Brain microvascular endothelial cell (primary cell): Measurements from ENCODE around the gene SGSM1.
A peak's percentile ranks its signal among the peaks of the same experiment; 100 is the strongest.

Source experiments
- DNase-seq: peaks from one replicate; pipeline ENCODE4 v3.0.0-alpha.2; 2020
- H3K27ac ChIP-seq: fragments of 250-450 bp; sonication (Bioruptor Pico); 2 replicates; pipeline ENCODE4 v1.5.1; 2020; ENCODE audit warnings: mild to moderate bottlenecking, moderate library complexity
- H3K27me3 ChIP-seq: fragments of 250-450 bp; sonication (Bioruptor Pico); replicated peaks from 2 replicates; pipeline ENCODE4 v1.5.1; 2020; ENCODE audit warnings: mild to moderate bottlenecking
- H3K36me3 ChIP-seq: fragments of 250-450 bp; sonication (Bioruptor Pico); replicated peaks from 2 replicates; pipeline ENCODE4 v1.5.1; 2020; ENCODE audit warnings: mild to moderate bottlenecking
- H3K4me3 ChIP-seq: 2 replicates; pipeline ENCODE4 v1.5.1; 2011; ENCODE audit warnings: low read depth, mild to moderate bottlenecking, control low read depth, low read length, moderate library complexity
- in situ Hi-C: cut with HindIII; loops from 2 replicates; pipeline ENCODE4 v1.10.0; 2017; ENCODE audit warnings: low sequenced_read_pairs, low pct_ligation_motif_present
- TF ChIP-seq, protein P1 (sequence below): IDR thresholded peaks from 2 replicates; pipeline ENCODE4 v1.5.1; 2011; ENCODE audit warnings: low read depth, mild to moderate bottlenecking, moderate library complexity, low read length, control low read depth, inconsistent platforms; ENCODE audit errors: missing control alignments

SGSM1 gene

DNA sequence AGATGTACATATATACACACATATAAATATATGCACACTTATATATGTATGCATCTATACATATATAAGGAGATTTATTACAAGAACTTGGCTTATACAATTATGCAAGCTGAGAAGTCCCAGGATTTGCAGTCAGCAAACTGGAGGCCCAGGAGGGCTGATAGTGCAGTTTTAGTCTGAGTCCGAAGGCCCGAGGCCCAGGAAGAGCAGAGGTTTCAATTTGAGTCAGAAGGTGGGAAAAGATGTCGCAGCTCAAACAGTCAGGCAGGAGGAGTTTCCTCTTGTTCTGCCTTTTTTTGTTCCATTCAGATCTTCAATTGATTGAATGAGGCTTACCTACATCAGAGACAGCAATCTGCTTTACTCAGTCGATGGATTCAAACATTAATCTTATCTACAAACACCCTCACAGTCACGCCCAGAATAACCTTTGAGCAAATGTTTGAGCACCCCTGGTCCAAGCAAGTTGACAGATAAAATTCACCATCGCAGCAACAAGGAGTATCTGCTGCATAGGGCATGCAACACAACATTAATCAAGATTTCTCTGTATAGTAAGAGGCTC is 4.0 kb upstream of the SGSM1 start:
- in situ Hi-C loops, result no loop called here
- Histone ChIP-seq H3K36me3 (no peaks in the 10 kb centered on the region), H3K27me3 (peaks cover 7% of the 10 kb centered on the region), H3K27ac (no peak overlapping the region), H3K4me3 (no peak overlapping the region)
- no peak for DNase-seq
- TF ChIP-seq, protein P1, sequence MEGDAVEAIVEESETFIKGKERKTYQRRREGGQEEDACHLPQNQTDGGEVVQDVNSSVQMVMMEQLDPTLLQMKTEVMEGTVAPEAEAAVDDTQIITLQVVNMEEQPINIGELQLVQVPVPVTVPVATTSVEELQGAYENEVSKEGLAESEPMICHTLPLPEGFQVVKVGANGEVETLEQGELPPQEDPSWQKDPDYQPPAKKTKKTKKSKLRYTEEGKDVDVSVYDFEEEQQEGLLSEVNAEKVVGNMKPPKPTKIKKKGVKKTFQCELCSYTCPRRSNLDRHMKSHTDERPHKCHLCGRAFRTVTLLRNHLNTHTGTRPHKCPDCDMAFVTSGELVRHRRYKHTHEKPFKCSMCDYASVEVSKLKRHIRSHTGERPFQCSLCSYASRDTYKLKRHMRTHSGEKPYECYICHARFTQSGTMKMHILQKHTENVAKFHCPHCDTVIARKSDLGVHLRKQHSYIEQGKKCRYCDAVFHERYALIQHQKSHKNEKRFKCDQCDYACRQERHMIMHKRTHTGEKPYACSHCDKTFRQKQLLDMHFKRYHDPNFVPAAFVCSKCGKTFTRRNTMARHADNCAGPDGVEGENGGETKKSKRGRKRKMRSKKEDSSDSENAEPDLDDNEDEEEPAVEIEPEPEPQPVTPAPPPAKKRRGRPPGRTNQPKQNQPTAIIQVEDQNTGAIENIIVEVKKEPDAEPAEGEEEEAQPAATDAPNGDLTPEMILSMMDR, result no peak

DNA sequence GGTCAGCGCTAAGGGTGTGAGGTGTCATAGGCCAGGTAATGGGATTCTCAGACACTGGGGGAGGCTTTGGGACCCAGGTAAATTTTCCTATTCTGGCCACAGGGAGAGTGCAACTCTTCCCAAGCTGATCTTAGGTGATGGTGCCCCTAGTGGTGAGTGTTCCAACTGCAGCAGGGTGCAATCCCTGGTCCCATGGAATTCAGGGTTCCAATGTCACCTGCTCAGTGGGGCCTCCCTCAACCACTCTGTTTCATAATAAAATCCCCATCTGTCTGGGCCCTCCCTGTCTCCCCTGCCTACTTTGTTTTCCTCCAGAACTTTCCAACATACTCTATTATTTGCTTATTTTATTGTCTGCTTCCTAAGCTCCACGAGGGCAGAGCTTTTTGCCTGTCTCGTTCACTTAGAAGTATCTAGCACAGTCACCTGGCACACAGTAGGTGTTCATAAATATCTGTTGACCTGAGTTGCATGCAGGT is 2.9 kb upstream of the SGSM1 start:
- in situ Hi-C loops, result no loop called here
- Histone ChIP-seq H3K27me3 (peaks cover 7% of the 10 kb centered on the region), H3K4me3 (no peak overlapping the region), H3K36me3 (no peaks in the 10 kb centered on the region), H3K27ac (no peak overlapping the region)
- TF ChIP-seq, protein P1, result peak; percentile 96
- DNase-seq, result peak; percentile 20

DNA sequence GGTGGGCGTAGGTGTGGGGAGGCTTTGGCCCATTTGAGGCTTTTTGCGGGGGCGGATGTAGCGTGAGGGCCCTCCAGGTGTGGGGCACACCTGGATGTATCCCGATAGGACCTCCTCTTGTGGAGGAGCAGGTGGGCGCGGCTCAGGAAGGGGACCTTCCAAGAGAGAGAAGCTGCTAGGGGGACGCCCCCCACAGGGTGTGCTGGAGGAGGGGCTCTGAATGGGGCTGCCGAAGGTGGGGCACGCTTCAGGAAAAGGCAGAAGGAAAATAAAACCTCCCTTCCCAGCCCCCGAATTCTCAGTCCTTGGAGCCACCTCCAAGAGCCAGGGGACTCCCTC is 621 bp downstream of the SGSM1 start:
- H3K27me3 ChIP-seq, result peaks cover 7% of the 10 kb centered on the region
- in situ Hi-C loops, result no loop called here
- H3K4me3 ChIP-seq, result no peak overlapping the region
- H3K27ac ChIP-seq, result no peak overlapping the region
- no peaks in the 10 kb centered on the region for H3K36me3 ChIP-seq
- no peak for DNase-seq
- TF ChIP-seq, protein P1, result no peak

DNA sequence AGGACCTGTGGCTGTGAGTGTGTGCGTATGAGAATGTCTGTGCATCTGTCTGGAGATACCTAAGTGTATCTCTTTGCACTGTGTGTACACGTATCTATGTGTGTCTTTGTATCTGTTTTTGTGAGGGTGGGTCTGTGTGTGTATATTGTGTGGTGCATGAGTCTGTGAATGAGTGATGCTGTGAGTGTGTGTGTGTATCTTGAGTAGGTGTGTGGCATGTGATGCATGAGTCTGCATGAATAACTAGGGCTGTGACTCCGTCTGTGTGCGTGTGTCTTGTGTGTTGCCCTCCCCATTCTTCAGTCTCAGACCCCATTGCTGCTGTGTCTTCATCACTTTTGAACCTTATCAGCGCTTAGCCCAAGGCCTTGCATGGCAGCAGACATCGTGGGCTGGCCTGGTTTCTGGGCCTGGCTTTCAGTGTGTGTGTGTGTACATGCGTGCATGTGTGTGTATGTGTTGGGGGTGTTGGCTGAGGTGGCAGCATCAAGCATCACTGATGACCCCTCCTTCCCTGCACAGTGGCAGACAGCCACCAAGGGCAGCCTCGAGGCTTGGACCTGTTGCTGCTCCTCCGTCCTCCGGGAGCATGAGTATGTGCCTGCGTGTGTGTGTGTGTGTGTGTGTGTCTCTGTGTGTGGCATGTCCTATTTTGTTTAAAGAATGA is 1.4 kb downstream of the SGSM1 start:
- Histone ChIP-seq H3K27ac (no peak overlapping the region), H3K36me3 (no peaks in the 10 kb centered on the region), H3K27me3 (peaks cover 7% of the 10 kb centered on the region), H3K4me3 (no peak overlapping the region)
- DNase-seq, result peak; percentile 11
- in situ Hi-C loops, result no loop called here
- TF ChIP-seq, protein P1, result no peak

DNA sequence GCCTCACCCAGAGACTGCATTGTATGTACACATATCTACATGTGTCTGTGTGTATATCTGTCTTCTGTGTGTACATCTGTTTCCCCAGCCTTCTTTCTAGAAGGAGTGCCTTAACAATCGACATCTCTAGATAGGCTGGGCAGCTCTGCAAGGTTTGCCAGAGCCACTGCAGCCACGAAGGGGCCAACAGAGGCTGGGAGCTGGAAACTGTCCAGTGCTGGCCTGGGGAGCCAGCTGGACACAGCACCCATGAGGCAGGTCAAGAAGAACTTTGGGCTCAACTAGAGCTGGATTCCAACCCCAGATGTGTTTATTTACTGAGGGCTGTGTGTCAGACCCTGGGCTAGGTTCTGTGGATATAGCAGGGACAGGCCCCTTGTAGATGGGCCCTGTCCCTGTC is 3.3 kb downstream of the SGSM1 start:
- in situ Hi-C loops, result no loop called here
- TF ChIP-seq, protein P1, result no peak
- Histone ChIP-seq H3K36me3 (no peaks in the 10 kb centered on the region), H3K27me3 (peaks cover 7% of the 10 kb centered on the region), H3K27ac (no peak overlapping the region), H3K4me3 (no peak overlapping the region)
- DNase-seq, result no peak
